IMR-90 (cell line): ENCODE data around the gene TXNL4A. TPM values are rescaled to one million over a fixed set of nuclear protein-coding genes. Genes with fewer than 3 reads are reported as not detected.

ENCODE experiments used
- ATAC-seq: fragments of 200-7000 bp; cut with Tn5 transposase; 2 replicates; pipeline ENCODE4 v1.9.1; 2020; ENCODE audit warnings: low read depth, mild to moderate bottlenecking, moderate library complexity
- BruUV-seq: library from RNA; stranded (reverse); fragments of 400-500 nt; replicated peaks from 2 replicates; lab custom pipeline; 2021; lab: Mats Ljungman, UMichigan
- CTCF ChIA-PET: fragments of 300-600 bp; formaldehyde crosslinking; extraction: SDS; loops from one replicate; lab custom pipeline; 2021; ENCODE audit warnings: antibody characterized with exemption; lab: Yijun Ruan, JAX
- POLR2A ChIA-PET: fragments of 300-600 bp; sonication (Branson Sonifier 250); formaldehyde crosslinking; loops from one replicate; lab custom pipeline; 2022; ENCODE audit warnings: antibody characterized with exemption; ENCODE audit not compliant: unreplicated experiment; lab: Charles Lee
- DNase-seq: peaks from one replicate; pipeline ENCODE4 v3.0.0; 2013
- H2AFZ ChIP-seq: replicated peaks from 2 replicates; pipeline ENCODE3; 2013; ENCODE audit warnings: low read length, mild to moderate bottlenecking; ENCODE audit not compliant: poor library complexity
- H2AK5ac ChIP-seq: 2 replicates; pipeline ENCODE4 v1.6.1; 2013; ENCODE audit warnings: low read depth, low read length, inconsistent platforms
- H2AK9ac ChIP-seq: replicated peaks from 2 replicates; pipeline ENCODE3; 2013; ENCODE audit warnings: mild to moderate bottlenecking, low read depth, low read length, moderate library complexity; ENCODE audit not compliant: poor library complexity
- H2BK120ac ChIP-seq: 2 replicates; pipeline ENCODE4 v1.6.1; 2013; ENCODE audit warnings: low read depth, low read length, inconsistent platforms
- H2BK15ac ChIP-seq: 3 replicates; pipeline ENCODE4 v1.6.1; 2013; ENCODE audit warnings: low read depth, low read length, inconsistent platforms
- H2BK20ac ChIP-seq: 2 replicates; pipeline ENCODE4 v1.6.1; 2013; ENCODE audit warnings: low read depth, mild to moderate bottlenecking, inconsistent platforms, low read length, moderate library complexity
- H2BK5ac ChIP-seq: 2 replicates; pipeline ENCODE4 v1.6.1; 2013; ENCODE audit warnings: mild to moderate bottlenecking, low read depth, low read length, inconsistent platforms; ENCODE audit not compliant: poor library complexity, severe bottlenecking
- H3K14ac ChIP-seq: replicated peaks from 2 replicates; pipeline ENCODE4 v1.6.1; 2013; ENCODE audit warnings: low read depth, low read length, inconsistent platforms
- H3K18ac ChIP-seq: 2 replicates; pipeline ENCODE4 v1.6.1; 2013; ENCODE audit warnings: low read depth, low read length, control low read depth
- H3K23ac ChIP-seq: 2 replicates; pipeline ENCODE4 v1.6.1; 2013; ENCODE audit warnings: low read depth, low read length, inconsistent platforms
- H3K27ac ChIP-seq: 2 replicates; pipeline ENCODE4 v1.5.1; 2013; ENCODE audit warnings: mild to moderate bottlenecking, control low read depth, low read length; ENCODE audit not compliant: insufficient read depth
- H3K27me3 ChIP-seq: 2 replicates; pipeline ENCODE4 v1.6.1; 2013; ENCODE audit warnings: low read length; ENCODE audit not compliant: control insufficient read depth, insufficient read depth
- H3K36me3 ChIP-seq: 2 replicates; pipeline ENCODE4 v1.6.1; 2013; ENCODE audit warnings: low read length, mixed read lengths; ENCODE audit not compliant: control insufficient read depth, insufficient read depth
- H3K4ac ChIP-seq: 2 replicates; pipeline ENCODE4 v1.6.1; 2013; ENCODE audit warnings: low read depth, low read length, inconsistent platforms
- H3K4me1 ChIP-seq: 2 replicates; pipeline ENCODE4 v1.6.1; 2013; ENCODE audit warnings: low read length, mixed read lengths; ENCODE audit not compliant: control insufficient read depth, insufficient read depth
- H3K4me2 ChIP-seq: 2 replicates; pipeline ENCODE4 v1.6.1; 2013; ENCODE audit warnings: low read depth, mild to moderate bottlenecking, control low read depth, low read length, moderate library complexity
- H3K4me3 ChIP-seq: 2 replicates; pipeline ENCODE4 v1.5.1; 2013; ENCODE audit warnings: low read depth, mild to moderate bottlenecking, control low read depth, low read length, moderate library complexity; ENCODE audit not compliant: insufficient read depth
- H3K56ac ChIP-seq: 2 replicates; pipeline ENCODE4 v1.6.1; 2013; ENCODE audit warnings: low read length, inconsistent platforms; ENCODE audit not compliant: insufficient read depth; ENCODE audit errors: extremely low read depth
- H3K79me1 ChIP-seq, 2 experiments: 2 replicates each; pipeline ENCODE4 v1.6.1; 2013; ENCODE audit warnings: low read length in 2 of 2, inconsistent platforms in 1 of 2, low read depth in 1 of 2
- H3K9ac ChIP-seq: 2 replicates; pipeline ENCODE4 v1.6.1; 2013; ENCODE audit warnings: low read depth, low read length, control low read depth
- H3K9me1 ChIP-seq: 2 replicates; pipeline ENCODE4 v1.6.1; 2013; ENCODE audit warnings: low read length, inconsistent platforms; ENCODE audit not compliant: insufficient read depth
- H3K9me3 ChIP-seq: 2 replicates; pipeline ENCODE4 v1.6.1; 2013; ENCODE audit warnings: low read length; ENCODE audit not compliant: control insufficient read depth, insufficient read depth
- H4K20me1 ChIP-seq: 2 replicates; pipeline ENCODE4 v1.6.1; 2013; ENCODE audit warnings: low read length, inconsistent platforms; ENCODE audit not compliant: insufficient read depth
- H4K5ac ChIP-seq: 2 replicates; pipeline ENCODE4 v1.6.1; 2013; ENCODE audit warnings: mild to moderate bottlenecking, low read depth, low read length, control low read depth
- H4K8ac ChIP-seq, 2 experiments: 2 replicates each; pipeline ENCODE4 v1.6.1; 2013; ENCODE audit warnings: low read depth in 2 of 2, low read length in 2 of 2, control low read depth in 1 of 2, inconsistent platforms in 1 of 2
- H4K91ac ChIP-seq: 2 replicates; pipeline ENCODE4 v1.6.1; 2013; ENCODE audit warnings: low read depth, low read length, inconsistent platforms; ENCODE audit not compliant: insufficient read depth
- BHLHE40 ChIP-seq: fragments of 150-350 bp; IDR thresholded peaks from 2 replicates; pipeline ENCODE4 v1.6.1; 2016; ENCODE audit warnings: mild to moderate bottlenecking, low read depth, low read length
- CEBPB ChIP-seq: IDR thresholded peaks from 2 replicates; pipeline ENCODE4 v1.6.1; 2012; ENCODE audit warnings: low read depth, low read length, improper control_type of control experiment
- FOS ChIP-seq: fragments of 150-350 bp; IDR thresholded peaks from 2 replicates; pipeline ENCODE4 v1.6.1; 2016; ENCODE audit warnings: low read depth, low read length
- MAFK ChIP-seq: IDR thresholded peaks from 2 replicates; pipeline ENCODE4 v1.6.1; 2012; ENCODE audit warnings: low read depth, low read length, improper control_type of control experiment
- MAZ ChIP-seq: IDR thresholded peaks from 2 replicates; pipeline ENCODE4 v1.6.1; 2012; ENCODE audit warnings: low read depth, mild to moderate bottlenecking, low read length, improper control_type of control experiment, moderate library complexity, borderline replicate concordance
- MXI1 ChIP-seq: IDR thresholded peaks from 2 replicates; pipeline ENCODE4 v1.6.1; 2012; ENCODE audit warnings: low read depth, mild to moderate bottlenecking, low read length, moderate library complexity, borderline replicate concordance
- NFE2L2 ChIP-seq: fragments of 150-350 bp; IDR thresholded peaks from 2 replicates; pipeline ENCODE4 v1.6.1; 2016; ENCODE audit warnings: low read depth, mild to moderate bottlenecking, low read length
- POLR2A ChIP-seq: IDR thresholded peaks from 2 replicates; pipeline ENCODE4 v1.6.1; 2012; ENCODE audit warnings: mild to moderate bottlenecking, low read depth, low read length
- RAD21 ChIP-seq: IDR thresholded peaks from 2 replicates; pipeline ENCODE4 v1.6.1; 2012; ENCODE audit warnings: low read length, improper control_type of control experiment
- RCOR1 ChIP-seq: IDR thresholded peaks from 2 replicates; pipeline ENCODE4 v1.6.1; 2012; ENCODE audit warnings: mild to moderate bottlenecking, low read length, improper control_type of control experiment; ENCODE audit not compliant: insufficient replicate concordance
- RFX5 ChIP-seq: IDR thresholded peaks from 2 replicates; pipeline ENCODE4 v1.8.0; 2012; ENCODE audit warnings: low read depth, mild to moderate bottlenecking, low read length, moderate library complexity
- SMC3 ChIP-seq: fragments of 150-350 bp; IDR thresholded peaks from 2 replicates; pipeline ENCODE4 v1.6.1; 2016; ENCODE audit warnings: low read depth, mild to moderate bottlenecking, antibody characterized with exemption, low read length, moderate library complexity
- WGBS, 2 experiments: methylation state at CpG; one replicate each; pipeline versions ENCODE4 v1.1.5 to v1.1.7; 2013; ENCODE audit warnings: missing lambda C conversion rate in 2 of 2; ENCODE audit not compliant: insufficient read length in 1 of 2; ENCODE audit errors: extremely low coverage in 2 of 2; 5-methylcytosine and 5-hydroxymethylcytosine counted together
- dilution Hi-C: fragments of 300-500 bp; cut with HindIII; formaldehyde crosslinking; loops from one replicate; pipeline ENCODE4 v1.14.3; 2018; ENCODE audit warnings: low sequenced_read_pairs; ENCODE audit not compliant: unreplicated experiment
- in situ Hi-C: fragments of 300-500 bp; cut with MboI; formaldehyde crosslinking; loops from 3 replicates; pipeline ENCODE4 v1.14.3; 2019; ENCODE audit warnings: low sequenced_read_pairs, inconsistent platforms, mixed read lengths
- intact Hi-C: fragments of 100-400 bp; cut with micrococcal nuclease; formaldehyde crosslinking; loops from 2 replicates; pipeline ENCODE4 v1.10.0; 2022
- polyA plus RNA-seq, 3 experiments: library from polyadenylated mRNA; depleted of rRNA; stranded (reverse); fragments of >200 nt; gene quantifications; 2 replicates each; pipeline ENCODE4 v1.2.3, GENCODE V29; 2012; ENCODE audit warnings: low replicate concordance in 1 of 3
- total RNA-seq: library from RNA; depleted of rRNA; stranded (reverse); fragments of >200 nt; gene quantifications from 2 replicates; pipeline ENCODE4 v1.2.3, GENCODE V29; 2012
- TF ChIP-seq, protein P1 (sequence below): fragments of 150-350 bp; IDR thresholded peaks from 2 replicates; pipeline ENCODE4 v1.6.1; 2016; ENCODE audit warnings: low read depth, mild to moderate bottlenecking, low read length, moderate library complexity, borderline replicate concordance
- TF ChIP-seq, protein P2 (sequence below): fragments of 150-350 bp; IDR thresholded peaks from 2 replicates; pipeline ENCODE4 v1.6.1; 2017; ENCODE audit warnings: mild to moderate bottlenecking, antibody characterized with exemption, low read length, low read depth
- TF ChIP-seq, protein P3 (sequence below): conservative IDR thresholded peaks from 2 replicates; pipeline ENCODE4 v1.5.1; 2012; ENCODE audit warnings: mild to moderate bottlenecking, low read depth, low read length, improper control_type of control experiment

The TXNL4A gene
- total and polyA plus RNA-seq, 2 of the 4 experiments (the other 2 are of a cell fraction): 38.7 to 103 TPM

DNA sequence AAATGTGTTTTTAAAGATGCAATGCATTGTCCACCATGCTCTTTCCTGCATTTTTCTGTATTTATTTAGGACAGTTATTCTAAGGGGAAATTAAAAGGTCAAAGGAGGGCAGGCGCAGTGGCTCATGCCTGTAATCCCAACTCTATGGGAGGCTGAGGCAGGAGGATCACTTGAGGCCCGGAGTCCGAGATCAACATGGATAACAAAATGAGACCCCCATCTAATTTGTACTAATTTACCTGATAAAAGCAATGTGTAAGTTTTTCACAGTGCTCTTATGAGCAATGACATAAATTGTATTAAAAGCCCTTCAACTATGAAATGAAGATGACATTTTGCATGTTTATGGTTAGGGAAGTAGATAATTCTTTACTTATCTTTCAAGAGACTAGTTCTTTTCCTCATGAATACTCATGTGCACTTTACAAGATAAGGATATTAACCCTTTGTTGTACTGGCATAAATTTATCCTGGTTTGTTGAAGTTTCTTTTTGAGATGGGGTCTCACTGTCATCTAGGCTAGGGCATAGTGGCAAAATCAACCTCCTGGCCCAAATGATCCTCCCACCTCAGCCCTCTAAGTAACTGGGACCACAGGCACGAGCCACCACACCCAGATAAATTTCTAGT lies 14.2 kb downstream of the TXNL4A start:
- no peak overlapping the region for H2AK5ac ChIP-seq
- peaks cover 40% of the 10 kb centered on the region for H3K36me3 ChIP-seq
- H2AFZ ChIP-seq: no peak overlapping the region
- H3K27me3 ChIP-seq: no peaks in the 10 kb centered on the region
- no peak overlapping the region for H4K5ac ChIP-seq
- H3K18ac ChIP-seq: no peak overlapping the region
- ChIA-PET POLR2A (no interaction called here), CTCF (no interaction called here)
- H4K8ac ChIP-seq: no peak overlapping the region
- no peak overlapping the region for H3K4me2 ChIP-seq
- no peaks in the 10 kb centered on the region for H3K4me1 ChIP-seq
- intact Hi-C loops (no loop called here), dilution Hi-C loops (no loop called here), in situ Hi-C loops (no loop called here)
- H2BK15ac ChIP-seq: no peak overlapping the region
- no peaks in the 10 kb centered on the region for H3K9me3 ChIP-seq
- no peak overlapping the region for H2BK120ac ChIP-seq
- H2BK5ac ChIP-seq: no peak overlapping the region
- no peak for TF ChIP-seq MAZ
- no peak for TF ChIP-seq RAD21
- TF ChIP-seq, protein P1, sequence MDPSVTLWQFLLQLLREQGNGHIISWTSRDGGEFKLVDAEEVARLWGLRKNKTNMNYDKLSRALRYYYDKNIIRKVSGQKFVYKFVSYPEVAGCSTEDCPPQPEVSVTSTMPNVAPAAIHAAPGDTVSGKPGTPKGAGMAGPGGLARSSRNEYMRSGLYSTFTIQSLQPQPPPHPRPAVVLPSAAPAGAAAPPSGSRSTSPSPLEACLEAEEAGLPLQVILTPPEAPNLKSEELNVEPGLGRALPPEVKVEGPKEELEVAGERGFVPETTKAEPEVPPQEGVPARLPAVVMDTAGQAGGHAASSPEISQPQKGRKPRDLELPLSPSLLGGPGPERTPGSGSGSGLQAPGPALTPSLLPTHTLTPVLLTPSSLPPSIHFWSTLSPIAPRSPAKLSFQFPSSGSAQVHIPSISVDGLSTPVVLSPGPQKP: no peak
- TF ChIP-seq RFX5: no peak
- TF ChIP-seq, protein P2, sequence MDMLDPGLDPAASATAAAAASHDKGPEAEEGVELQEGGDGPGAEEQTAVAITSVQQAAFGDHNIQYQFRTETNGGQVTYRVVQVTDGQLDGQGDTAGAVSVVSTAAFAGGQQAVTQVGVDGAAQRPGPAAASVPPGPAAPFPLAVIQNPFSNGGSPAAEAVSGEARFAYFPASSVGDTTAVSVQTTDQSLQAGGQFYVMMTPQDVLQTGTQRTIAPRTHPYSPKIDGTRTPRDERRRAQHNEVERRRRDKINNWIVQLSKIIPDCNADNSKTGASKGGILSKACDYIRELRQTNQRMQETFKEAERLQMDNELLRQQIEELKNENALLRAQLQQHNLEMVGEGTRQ: no peak
- no peak for TF ChIP-seq CEBPB
- no peak for TF ChIP-seq BHLHE40
- TF ChIP-seq SMC3: no peak
- TF ChIP-seq, protein P3, sequence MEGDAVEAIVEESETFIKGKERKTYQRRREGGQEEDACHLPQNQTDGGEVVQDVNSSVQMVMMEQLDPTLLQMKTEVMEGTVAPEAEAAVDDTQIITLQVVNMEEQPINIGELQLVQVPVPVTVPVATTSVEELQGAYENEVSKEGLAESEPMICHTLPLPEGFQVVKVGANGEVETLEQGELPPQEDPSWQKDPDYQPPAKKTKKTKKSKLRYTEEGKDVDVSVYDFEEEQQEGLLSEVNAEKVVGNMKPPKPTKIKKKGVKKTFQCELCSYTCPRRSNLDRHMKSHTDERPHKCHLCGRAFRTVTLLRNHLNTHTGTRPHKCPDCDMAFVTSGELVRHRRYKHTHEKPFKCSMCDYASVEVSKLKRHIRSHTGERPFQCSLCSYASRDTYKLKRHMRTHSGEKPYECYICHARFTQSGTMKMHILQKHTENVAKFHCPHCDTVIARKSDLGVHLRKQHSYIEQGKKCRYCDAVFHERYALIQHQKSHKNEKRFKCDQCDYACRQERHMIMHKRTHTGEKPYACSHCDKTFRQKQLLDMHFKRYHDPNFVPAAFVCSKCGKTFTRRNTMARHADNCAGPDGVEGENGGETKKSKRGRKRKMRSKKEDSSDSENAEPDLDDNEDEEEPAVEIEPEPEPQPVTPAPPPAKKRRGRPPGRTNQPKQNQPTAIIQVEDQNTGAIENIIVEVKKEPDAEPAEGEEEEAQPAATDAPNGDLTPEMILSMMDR: no peak
- no peak for TF ChIP-seq NFE2L2
- no peak for TF ChIP-seq RCOR1
- TF ChIP-seq MAFK: no peak
- TF ChIP-seq FOS: no peak
- no peak for TF ChIP-seq MXI1
- no peak for TF ChIP-seq POLR2A
- H3K23ac ChIP-seq: no peak overlapping the region
- H3K56ac ChIP-seq: no peak overlapping the region
- H4K20me1 ChIP-seq: peaks cover 52% of the 10 kb centered on the region
- no TSS peak for BruUV-seq
- no peak overlapping the region for H3K9ac ChIP-seq
- DNase-seq (no peak), ATAC-seq (no peak)
- no peak overlapping the region for H3K4ac ChIP-seq
- no CpG with 5 or more reads among the region's 4 CpGs for WGBS, 2 experiments
- H3K27ac ChIP-seq: no peak overlapping the region
- H2AK9ac ChIP-seq: no peak overlapping the region
- no peak overlapping the region for H3K4me3 ChIP-seq
- no peak overlapping the region for H3K14ac ChIP-seq
- H4K91ac ChIP-seq: no peak overlapping the region
- peaks cover 3% of the 10 kb centered on the region; the same call in 1 of the 2 replicates for H3K9me1 ChIP-seq
- H2BK20ac ChIP-seq: no peak overlapping the region
- peaks cover 33 to 75% of the 10 kb centered on the region in 2 experiments for H3K79me1 ChIP-seq
